Fibroblast of mammary gland (primary cell): ENCODE results near the gene SHLD1.

ENCODE experiments used
- DNase-seq: peaks from one replicate; pipeline ENCODE4 v3.0.0-alpha.2; 2010; ENCODE audit warnings: low read depth
- H3K4me3 ChIP-seq: 2 replicates; pipeline ENCODE4 v1.5.1; 2011; ENCODE audit warnings: low read depth, mild to moderate bottlenecking, low read length, moderate library complexity; ENCODE audit not compliant: control insufficient read depth
- CTCF ChIP-seq: conservative IDR thresholded peaks from 2 replicates; pipeline ENCODE4 v1.5.1; 2011; ENCODE audit warnings: low read depth, low read length, inconsistent platforms; ENCODE audit not compliant: control insufficient read depth, insufficient read depth

SHLD1 gene

DNA sequence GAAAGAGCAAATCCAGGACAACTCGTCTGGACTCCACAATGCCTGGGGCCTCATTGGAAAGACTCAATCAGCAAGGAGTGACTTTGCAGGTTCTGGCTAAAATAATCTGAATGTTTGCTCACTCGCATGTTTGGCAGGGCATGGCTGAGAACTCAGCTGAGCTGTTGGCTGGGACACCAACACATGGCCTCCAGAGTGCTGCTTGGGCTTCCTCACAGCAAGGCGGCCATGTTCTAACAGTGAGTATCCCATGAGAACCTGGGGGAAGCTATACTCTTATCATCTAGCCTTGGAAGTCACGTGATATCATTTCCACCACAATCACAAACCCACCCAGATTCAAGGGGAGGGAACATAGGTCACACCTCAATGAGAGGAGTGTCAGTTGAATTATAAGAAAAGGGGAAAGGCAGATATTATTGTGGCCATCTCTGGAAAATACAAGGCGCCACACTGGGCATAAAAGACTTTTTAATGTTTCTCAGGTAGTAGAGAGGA lies 23.1 kb upstream of the SHLD1 start:
- no peak for TF ChIP-seq CTCF
- no peak for DNase-seq

DNA sequence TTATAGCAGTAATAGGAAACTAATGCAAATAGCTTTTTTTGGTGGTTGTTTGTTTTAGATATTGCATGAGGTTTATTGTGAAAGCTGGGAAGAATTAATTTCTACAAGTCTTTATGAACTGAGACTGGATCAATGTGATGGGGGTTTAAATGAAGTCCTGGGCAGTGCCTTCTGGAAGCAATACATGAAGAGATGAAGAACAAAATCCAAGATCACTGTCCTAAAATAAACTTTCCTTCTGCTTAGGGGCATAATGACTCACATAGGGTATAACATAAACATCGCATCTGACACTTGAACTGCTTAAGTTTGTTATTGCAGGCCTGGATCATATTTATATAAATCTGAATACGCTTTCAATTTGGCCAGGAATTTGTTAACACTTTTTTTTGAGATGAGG lies 20.9 kb upstream of the SHLD1 start:
- H3K4me3 ChIP-seq: no peak overlapping the region
- no peak for TF ChIP-seq CTCF
- DNase-seq: peak; percentile 38

More for the DNA sequence above, 23.1 kb upstream of the SHLD1 start:
- H3K4me3 ChIP-seq: no peak overlapping the region

- no peak overlapping the region for H3K4me3 ChIP-seq
- no peak for DNase-seq
- TF ChIP-seq CTCF: no peak
These were observed 20.1 kb upstream of the SHLD1 start for GRCh38 chr20:5730131-5730530.

- no peak overlapping the region for H3K4me3 ChIP-seq
- no peak for TF ChIP-seq CTCF
- DNase-seq: no peak
These were observed 18.3 kb upstream of the SHLD1 start for GRCh38 chr20:5731753-5732366.

- TF ChIP-seq CTCF: no peak
- no peak overlapping the region for H3K4me3 ChIP-seq
- DNase-seq: peak; percentile 53
These were observed 15.6 kb upstream of the SHLD1 start for GRCh38 chr20:5734602-5735001.

- DNase-seq: no peak
- H3K4me3 ChIP-seq: no peak overlapping the region
- TF ChIP-seq CTCF: no peak
These were observed 14.2 kb upstream of the SHLD1 start for GRCh38 chr20:5735845-5736510.
